ENCODE data around the gene SLIT3.

SLIT3 gene

DNA sequence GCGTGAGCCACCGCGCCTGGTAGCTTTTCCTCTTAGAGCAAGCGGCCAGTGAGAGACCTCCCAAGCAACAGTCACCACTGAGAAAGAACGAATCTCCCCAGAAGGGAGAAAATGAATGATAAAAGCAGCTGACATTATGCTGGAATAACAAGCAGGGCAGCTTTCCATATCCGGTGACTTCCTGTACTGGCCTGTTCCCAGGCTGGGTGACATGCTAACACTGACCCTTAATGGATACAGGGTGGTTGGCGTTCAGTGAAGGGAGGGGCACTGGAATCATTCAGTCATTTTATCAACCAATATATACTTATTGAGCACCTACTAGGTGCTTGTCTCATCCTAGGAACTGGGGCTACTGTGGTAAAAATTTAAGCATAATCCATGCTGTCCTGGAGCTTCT is 364.4 kb downstream of the SLIT3 start:
- H3K4me3 ChIP-seq (ENCODE audit: low read depth, low read length) = no peak overlapping the region
- no peak for TF ChIP-seq CTCF (conservative IDR thresholded peaks at IDR 0.05; ENCODE audit: low read depth, low read length)
- no peak for DNase-seq (ENCODE audit: low read depth)

GRCh38 chr5:168935183-168935582 is 365.8 kb downstream of the SLIT3 start:
- no peak overlapping the region for H3K4me3 ChIP-seq (ENCODE audit: low read depth, low read length)
- no peak for DNase-seq (ENCODE audit: low read depth)
- no peak for TF ChIP-seq CTCF (conservative IDR thresholded peaks at IDR 0.05; ENCODE audit: low read depth, low read length)

- TF ChIP-seq CTCF (conservative IDR thresholded peaks at IDR 0.05; ENCODE audit: low read depth, low read length) = no peak
- DNase-seq (ENCODE audit: low read depth) = no peak
Observed at GRCh38 chr5:168934169-168934568, 366.8 kb downstream of the SLIT3 start.

DNA sequence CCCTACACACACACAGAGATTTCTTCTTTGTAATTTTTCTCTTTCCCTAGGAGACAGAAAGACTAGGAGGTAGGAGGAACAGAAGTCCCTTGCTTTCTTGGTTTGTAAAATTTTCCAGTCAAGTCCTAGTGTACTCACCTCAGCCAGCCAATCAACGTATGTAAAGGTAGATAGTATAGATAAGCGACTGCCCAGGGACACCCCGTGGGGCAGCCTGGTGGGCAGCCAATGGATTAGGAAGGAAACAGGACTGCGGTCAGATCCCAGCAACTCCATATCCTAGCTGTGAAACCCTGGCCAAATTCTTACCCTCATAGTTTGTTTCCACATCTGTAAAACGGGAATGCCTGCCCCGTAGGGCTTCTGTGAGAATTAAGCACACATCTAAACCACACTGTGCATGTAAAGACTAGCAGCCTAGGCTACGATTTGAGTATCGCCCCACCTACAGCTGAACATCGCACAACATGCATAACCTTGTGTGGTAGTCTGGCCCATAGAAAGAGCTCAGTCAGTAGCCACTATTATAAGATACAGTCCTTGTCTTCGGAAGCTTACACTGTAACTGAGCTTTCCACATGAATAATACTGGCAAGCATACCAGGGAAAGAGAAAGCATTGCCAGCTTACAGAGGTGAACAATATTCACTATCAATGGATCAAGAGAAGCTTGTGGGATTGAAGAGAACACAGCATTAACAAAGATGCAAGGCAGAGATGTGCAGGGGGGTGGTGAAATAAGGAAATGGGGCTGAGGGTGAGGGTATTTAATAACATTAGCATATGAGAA is 368.3 kb downstream of the SLIT3 start:
- H3K4me3 ChIP-seq (ENCODE audit: low read depth, low read length) = no peak overlapping the region
- no peak for TF ChIP-seq CTCF (conservative IDR thresholded peaks at IDR 0.05; ENCODE audit: low read depth, low read length)
- no peak for DNase-seq (ENCODE audit: low read depth)

More at GRCh38 chr5:168934169-168934568, 366.8 kb downstream of the SLIT3 start:
- no peak overlapping the region for H3K4me3 ChIP-seq (ENCODE audit: low read depth, low read length)

DNA sequence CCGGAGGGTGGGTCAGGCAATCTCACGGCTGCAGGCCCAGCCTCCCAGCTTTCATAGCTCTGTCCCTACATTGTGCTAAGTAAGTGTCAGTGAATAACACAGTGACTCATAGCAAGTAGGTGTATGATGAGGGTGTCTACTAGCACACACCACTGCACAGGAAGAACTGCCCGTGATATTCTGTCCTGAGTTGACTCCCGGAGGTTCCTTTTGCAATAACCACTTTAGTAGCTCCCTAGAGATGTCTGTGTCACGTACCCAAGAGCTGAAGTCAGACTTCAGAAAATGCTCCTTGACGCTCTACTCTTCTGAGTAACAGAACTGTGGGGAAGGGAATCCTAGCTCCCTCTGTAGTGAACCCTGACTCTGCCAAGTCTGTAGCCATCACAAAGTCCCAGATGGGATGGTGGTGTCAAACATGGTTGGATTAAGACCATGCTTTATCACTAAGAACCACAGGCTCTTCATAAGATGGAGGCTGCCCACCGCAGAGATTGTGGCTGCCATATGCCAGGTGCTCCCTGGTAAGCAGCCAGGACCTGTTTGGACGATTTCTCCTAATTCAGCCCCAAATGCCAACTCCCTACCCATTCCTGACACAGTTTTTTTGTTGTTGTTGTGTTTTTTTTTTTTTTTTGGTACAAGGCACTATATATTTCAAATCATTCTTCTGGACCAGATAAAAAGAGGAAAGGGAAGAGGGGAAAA is 369.1 kb downstream of the SLIT3 start:
- no peak overlapping the region for H3K4me3 ChIP-seq (ENCODE audit: low read depth, low read length)
- peak; percentile 25 for DNase-seq (ENCODE audit: low read depth)
- no peak for TF ChIP-seq CTCF (conservative IDR thresholded peaks at IDR 0.05; ENCODE audit: low read depth, low read length)

GRCh38 chr5:168929656-168930055 is 371.3 kb downstream of the SLIT3 start:
- TF ChIP-seq CTCF (conservative IDR thresholded peaks at IDR 0.05; ENCODE audit: low read depth, low read length) = no peak
- H3K4me3 ChIP-seq (ENCODE audit: low read depth, low read length) = no peak overlapping the region
- no peak for DNase-seq (ENCODE audit: low read depth)
